Measurements from ENCODE around the gene LRP2BP. TPM values are rescaled to one million over a fixed set of nuclear protein-coding genes. Genes with fewer than 3 reads are reported as not detected.

Gene LRP2BP
- total RNA-seq, 1 donor from 2014 or later: 0.47 TPM

DNA sequence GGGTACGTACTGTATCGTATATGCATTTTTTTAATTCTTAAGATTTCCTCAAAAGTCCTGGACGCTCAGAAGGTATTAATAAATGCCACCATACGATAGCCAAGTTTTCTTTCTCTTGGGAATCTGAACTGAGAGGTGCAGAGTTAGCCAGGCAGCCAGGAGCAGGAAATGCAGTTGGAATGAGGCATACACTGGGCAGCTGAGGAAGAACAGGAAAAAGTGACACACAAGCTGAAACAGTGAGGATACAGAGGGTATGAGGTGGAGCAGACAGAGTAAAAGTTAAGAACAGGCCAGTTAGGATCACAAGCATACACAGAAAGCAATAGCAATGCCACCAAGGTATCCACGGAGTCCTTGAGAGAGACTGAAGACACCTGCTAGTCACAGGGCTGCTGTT, 16.7 kb upstream of the LRP2BP start:
- H3K27me3 Mint-ChIP-seq (ENCODE audit: insufficient read depth): no peaks in the 10 kb centered on the region
- no peaks in the 10 kb centered on the region for H3K9me3 Mint-ChIP-seq
- no peak for DNase-seq (ENCODE audit: low spot score)
- peaks cover 31% of the 10 kb centered on the region for H3K36me3 Mint-ChIP-seq (ENCODE audit: low read depth)
- H3K27ac Mint-ChIP-seq: no peak overlapping the region
- intact Hi-C loops (cut with micrococcal nuclease): no loop called here
- no peak overlapping the region for H3K4me3 Mint-ChIP-seq
- H3K4me1 Mint-ChIP-seq (ENCODE audit: low read depth): no peaks in the 10 kb centered on the region

DNA sequence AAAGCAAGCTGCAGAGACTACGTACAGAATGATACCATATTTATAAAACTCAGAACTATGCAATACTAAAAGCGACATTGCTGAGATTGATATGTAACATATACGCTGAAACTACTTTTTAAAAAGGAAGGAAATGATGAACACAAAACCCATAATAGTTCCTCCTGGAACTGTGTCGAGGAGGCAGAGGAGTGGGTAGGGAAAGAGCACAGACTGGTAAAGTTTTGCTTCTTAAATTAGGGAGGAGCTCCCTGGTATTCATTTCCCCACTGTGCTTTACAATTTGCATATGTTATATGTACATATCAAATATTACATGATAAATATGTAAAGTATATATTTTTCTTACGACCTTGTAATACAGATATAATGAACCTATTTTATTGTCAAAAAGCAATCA, 16.1 kb upstream of the LRP2BP start:
- H3K4me1 Mint-ChIP-seq (ENCODE audit: low read depth): no peaks in the 10 kb centered on the region
- H3K4me3 Mint-ChIP-seq: no peak overlapping the region
- intact Hi-C loops (cut with micrococcal nuclease): no loop called here
- no peaks in the 10 kb centered on the region for H3K9me3 Mint-ChIP-seq
- no peak for DNase-seq (ENCODE audit: low spot score)
- H3K27me3 Mint-ChIP-seq (ENCODE audit: insufficient read depth): no peaks in the 10 kb centered on the region
- H3K27ac Mint-ChIP-seq: no peak overlapping the region
- H3K36me3 Mint-ChIP-seq (ENCODE audit: low read depth): peaks cover 29% of the 10 kb centered on the region

DNA sequence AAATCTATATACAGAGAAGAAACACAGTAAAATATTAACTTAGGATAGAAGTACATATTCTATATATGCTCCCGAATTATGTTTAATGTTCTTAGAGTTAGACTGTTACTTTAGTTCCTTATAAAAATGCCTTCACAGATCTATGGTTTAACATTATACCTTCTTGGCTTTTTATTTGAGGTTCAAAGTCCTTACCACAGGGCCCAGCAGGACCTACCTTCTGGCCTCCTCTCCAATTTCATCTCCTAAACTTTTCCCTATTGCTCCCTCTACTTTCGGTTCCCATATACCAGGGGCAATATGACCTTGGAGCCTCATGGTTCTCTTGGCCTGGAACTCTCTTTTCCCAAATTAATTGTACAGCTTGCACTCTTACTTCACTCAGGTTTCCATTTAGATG, 12.7 kb upstream of the LRP2BP start:
- Mint-ChIP-seq H3K36me3 (ENCODE audit: low read depth) (peaks cover 31% of the 10 kb centered on the region), H3K4me3 (no peak overlapping the region), H3K4me1 (ENCODE audit: low read depth) (no peaks in the 10 kb centered on the region), H3K27ac (no peak overlapping the region), H3K27me3 (ENCODE audit: insufficient read depth) (no peaks in the 10 kb centered on the region), H3K9me3 (no peaks in the 10 kb centered on the region)
- DNase-seq (ENCODE audit: low spot score): no peak
- intact Hi-C loops (cut with micrococcal nuclease): no loop called here

- H3K4me1 Mint-ChIP-seq (ENCODE audit: low read depth): peaks cover 14% of the 10 kb centered on the region
- no peaks in the 10 kb centered on the region for H3K9me3 Mint-ChIP-seq
- H3K36me3 Mint-ChIP-seq (ENCODE audit: low read depth): peaks cover 39% of the 10 kb centered on the region
- H3K27ac Mint-ChIP-seq: no peak overlapping the region
- no peaks in the 10 kb centered on the region for H3K27me3 Mint-ChIP-seq (ENCODE audit: insufficient read depth)
- intact Hi-C loops (cut with micrococcal nuclease): no loop called here
- no peak overlapping the region for H3K4me3 Mint-ChIP-seq
- no peak for DNase-seq (ENCODE audit: low spot score)
These were observed 9.7 kb upstream of the LRP2BP start for GRCh38 chr4:185405296-185405999.

GRCh38 chr4:185404031-185404430, 8.3 kb upstream of the LRP2BP start:
- intact Hi-C loops (cut with micrococcal nuclease): no loop called here
- Mint-ChIP-seq H3K36me3 (ENCODE audit: low read depth) (peaks cover 49% of the 10 kb centered on the region), H3K4me1 (ENCODE audit: low read depth) (peaks cover 27% of the 10 kb centered on the region), H3K4me3 (no peak overlapping the region), H3K27me3 (ENCODE audit: insufficient read depth) (no peaks in the 10 kb centered on the region), H3K27ac (no peak overlapping the region), H3K9me3 (no peaks in the 10 kb centered on the region)
- no peak for DNase-seq (ENCODE audit: low spot score)

GRCh38 chr4:185399466-185399865, 3.7 kb upstream of the LRP2BP start:
- Mint-ChIP-seq H3K4me3 (no peak overlapping the region), H3K9me3 (no peaks in the 10 kb centered on the region), H3K36me3 (ENCODE audit: low read depth) (peaks cover 44% of the 10 kb centered on the region), H3K27ac (no peak overlapping the region), H3K27me3 (ENCODE audit: insufficient read depth) (no peaks in the 10 kb centered on the region), H3K4me1 (ENCODE audit: low read depth) (peaks cover 59% of the 10 kb centered on the region)
- no peak for DNase-seq (ENCODE audit: low spot score)
- intact Hi-C loops (cut with micrococcal nuclease): loop anchor here (5.0 to 10.0 kb wide), 2 partner anchors 575 to 793 kb away; partner anchors contain the start of genes ACSL1 and CYP4V2

DNA sequence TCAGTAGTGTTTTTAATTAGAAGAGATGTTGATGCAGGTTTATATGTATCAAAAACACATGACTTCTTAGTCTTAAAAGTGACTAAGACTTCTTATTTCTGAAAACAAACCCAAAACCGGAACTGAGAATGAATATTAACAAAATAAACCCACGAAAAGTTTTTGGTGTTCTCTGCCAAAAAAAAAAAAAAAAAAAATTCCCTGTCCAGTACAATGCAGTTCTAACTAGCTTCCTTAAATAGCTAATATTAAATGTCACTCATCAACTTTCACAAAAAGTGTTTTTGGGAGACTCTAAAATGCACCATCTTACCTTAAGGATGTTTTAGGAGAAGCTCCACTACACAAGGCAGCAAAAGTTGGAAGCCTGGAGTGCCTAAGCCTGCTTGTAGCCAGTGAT, 2.9 kb upstream of the LRP2BP start:
- H3K4me3 Mint-ChIP-seq: peak overlapping the region; percentile 87
- H3K27ac Mint-ChIP-seq: no peak overlapping the region
- intact Hi-C loops (cut with micrococcal nuclease): loop anchor here (5.0 to 10.0 kb wide), 2 partner anchors 574 to 794 kb away; partner anchors contain the start of genes ACSL1 and CYP4V2
- H3K4me1 Mint-ChIP-seq (ENCODE audit: low read depth): peaks cover 67% of the 10 kb centered on the region
- peaks cover 44% of the 10 kb centered on the region for H3K36me3 Mint-ChIP-seq (ENCODE audit: low read depth)
- no peak for DNase-seq (ENCODE audit: low spot score)
- H3K9me3 Mint-ChIP-seq: no peaks in the 10 kb centered on the region
- H3K27me3 Mint-ChIP-seq (ENCODE audit: insufficient read depth): no peaks in the 10 kb centered on the region

DNA sequence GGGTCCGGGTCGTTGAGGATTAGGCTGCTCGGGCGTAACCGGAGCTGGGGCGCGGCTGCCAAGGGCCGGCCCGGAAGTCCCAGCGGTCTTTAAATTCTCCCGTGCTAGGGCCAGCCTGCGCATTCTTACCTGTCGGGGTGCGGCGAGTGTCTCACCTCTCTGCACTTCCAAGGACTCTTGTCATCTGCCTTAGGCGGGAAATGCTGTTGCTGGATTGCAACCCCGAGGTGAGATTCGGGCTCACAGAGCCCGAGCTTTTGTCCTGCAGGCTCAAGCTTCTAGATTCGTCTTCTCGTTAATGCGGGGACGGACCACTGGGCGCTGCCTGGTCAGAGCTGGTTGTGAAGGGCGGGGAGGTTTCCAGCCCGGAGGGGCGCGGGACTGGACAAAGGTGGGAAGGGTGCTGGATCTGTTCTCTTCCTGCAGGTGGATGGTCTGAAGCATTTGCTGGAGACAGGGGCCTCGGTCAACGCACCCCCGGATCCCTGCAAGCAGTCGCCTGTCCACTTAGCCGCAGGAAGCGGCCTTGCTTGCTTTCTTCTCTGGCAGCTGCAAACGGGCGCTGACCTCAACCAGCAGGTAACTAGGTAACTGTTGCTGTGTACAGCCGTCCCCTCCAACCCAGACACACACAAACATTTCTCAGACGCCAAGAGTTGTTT, 1.1 kb upstream of the LRP2BP start, which contains the start of gene ANKRD37:
Gene ANKRD37, plus strand, starts transcription at position 118 of the 662 bp plus-strand sequence. Its CDS starts 83 bp downstream, at position 201.
- peak within 1 kb of the TSS; percentile 94 for H3K4me3 Mint-ChIP-seq
- H3K27ac Mint-ChIP-seq: peak within 1 kb of the TSS; percentile 97
- peaks cover under 1% of the 10 kb centered on the region for H3K27me3 Mint-ChIP-seq (ENCODE audit: insufficient read depth)
- no peaks in the 10 kb centered on the region for H3K9me3 Mint-ChIP-seq
- peaks cover 36% of the 10 kb centered on the region for H3K36me3 Mint-ChIP-seq (ENCODE audit: low read depth)
- intact Hi-C loops (cut with micrococcal nuclease): loop anchor here (1.0 to 10.0 kb wide), 12 partner anchors 28 to 795 kb away; partner anchors contain the start of genes ACSL1, CASP3, CCDC110 and CYP4V2
- DNase-seq (ENCODE audit: low spot score): no peak
- H3K4me1 Mint-ChIP-seq (ENCODE audit: low read depth): peaks cover 71% of the 10 kb centered on the region

- Mint-ChIP-seq H3K4me3 (peak overlapping the region; percentile 94), H3K27ac (peak overlapping the region; percentile 97), H3K36me3 (ENCODE audit: low read depth) (peaks cover 37% of the 10 kb centered on the region), H3K4me1 (ENCODE audit: low read depth) (peaks cover 69% of the 10 kb centered on the region), H3K9me3 (no peaks in the 10 kb centered on the region), H3K27me3 (ENCODE audit: insufficient read depth) (peaks cover 2% of the 10 kb centered on the region)
- peak; percentile 98 for DNase-seq (ENCODE audit: low spot score)
- intact Hi-C loops (cut with micrococcal nuclease): loop anchor here (1.0 to 10.0 kb wide), 13 partner anchors 29 to 796 kb away; partner anchors contain the start of genes ACSL1, CASP3, CCDC110 and CYP4V2
These were observed 416 bp upstream of the LRP2BP start for GRCh38 chr4:185395956-185396723.

- no peak for DNase-seq (ENCODE audit: low spot score)
- Mint-ChIP-seq H3K9me3 (no peaks in the 10 kb centered on the region), H3K27me3 (ENCODE audit: insufficient read depth) (peaks cover 2% of the 10 kb centered on the region), H3K36me3 (ENCODE audit: low read depth) (peaks cover 25% of the 10 kb centered on the region), H3K27ac (peak overlapping the region; percentile 91), H3K4me1 (ENCODE audit: low read depth) (peaks cover 59% of the 10 kb centered on the region), H3K4me3 (peak overlapping the region; percentile 94)
- intact Hi-C loops (cut with micrococcal nuclease): loop anchor here (2.0 to 10.0 kb wide), 3 partner anchors 76 to 798 kb away; partner anchors contain the start of genes ACSL1 and CYP4V2
These were observed 1.0 kb downstream of the LRP2BP start for GRCh38 chr4:185394568-185395237.

DNA sequence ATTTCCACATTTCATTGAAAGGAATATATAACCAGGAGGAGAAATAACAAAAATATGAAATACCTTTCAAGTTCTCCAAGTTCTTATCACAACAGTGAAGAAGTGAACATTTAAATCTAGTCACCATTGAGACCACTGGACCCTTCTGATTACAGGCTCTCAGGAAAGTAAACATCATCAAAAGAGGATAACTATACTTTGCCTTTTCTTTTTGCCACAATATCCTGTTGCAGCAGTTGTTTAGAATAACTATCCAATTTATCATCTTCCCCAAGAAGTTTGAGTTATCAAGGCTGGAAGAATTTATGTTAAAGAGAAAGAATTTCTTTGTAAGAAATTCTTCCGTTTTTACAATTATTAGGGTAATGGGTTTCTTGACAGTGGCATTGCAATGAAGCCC, 3.6 kb downstream of the LRP2BP start:
- no peak for DNase-seq (ENCODE audit: low spot score)
- intact Hi-C loops (cut with micrococcal nuclease): loop anchor here (10.0 kb wide), 1 partner anchor 567 kb away; the partner anchor contains the start of gene ACSL1
- no peak overlapping the region for H3K27ac Mint-ChIP-seq
- H3K4me1 Mint-ChIP-seq (ENCODE audit: low read depth): peaks cover 36% of the 10 kb centered on the region
- H3K36me3 Mint-ChIP-seq (ENCODE audit: low read depth): peaks cover 6% of the 10 kb centered on the region
- no peaks in the 10 kb centered on the region for H3K9me3 Mint-ChIP-seq
- H3K4me3 Mint-ChIP-seq: no peak overlapping the region
- H3K27me3 Mint-ChIP-seq (ENCODE audit: insufficient read depth): peaks cover 2% of the 10 kb centered on the region

GRCh38 chr4:185390941-185391340, 4.8 kb downstream of the LRP2BP start:
- Mint-ChIP-seq H3K27me3 (ENCODE audit: insufficient read depth) (peaks cover 2% of the 10 kb centered on the region), H3K36me3 (ENCODE audit: low read depth) (peaks cover 5% of the 10 kb centered on the region), H3K4me3 (no peak overlapping the region), H3K9me3 (no peaks in the 10 kb centered on the region), H3K27ac (no peak overlapping the region), H3K4me1 (ENCODE audit: low read depth) (peaks cover 33% of the 10 kb centered on the region)
- intact Hi-C loops (cut with micrococcal nuclease): loop anchor here (10.0 kb wide), 1 partner anchor 566 kb away; the partner anchor contains the start of gene ACSL1
- no peak for DNase-seq (ENCODE audit: low spot score)

Data from activated T-helper 1 cell treated with anti-CD3 and anti-CD28 coated beads, Interleukin-12 subunit alpha, Interleukin-12 subunit beta, Interleukin-2, Interleukin-4 antibody, amounts not matched to agents 30 ng/mL and 10 ng/mL and 1 ng/mL, durations not matched to agents 14 hours and 24 hours and 36 hours (primary cell).